Activated T-cell treated with anti-CD3 and anti-CD28 coated beads for 48 hours (primary cell): Measurements from ENCODE around the gene MKS1.

ENCODE experiments used
- DNase-seq: peaks from one replicate; pipeline ENCODE4 v3.0.0-alpha.2; 2020; ENCODE audit warnings: low read depth

Gene MKS1

DNA sequence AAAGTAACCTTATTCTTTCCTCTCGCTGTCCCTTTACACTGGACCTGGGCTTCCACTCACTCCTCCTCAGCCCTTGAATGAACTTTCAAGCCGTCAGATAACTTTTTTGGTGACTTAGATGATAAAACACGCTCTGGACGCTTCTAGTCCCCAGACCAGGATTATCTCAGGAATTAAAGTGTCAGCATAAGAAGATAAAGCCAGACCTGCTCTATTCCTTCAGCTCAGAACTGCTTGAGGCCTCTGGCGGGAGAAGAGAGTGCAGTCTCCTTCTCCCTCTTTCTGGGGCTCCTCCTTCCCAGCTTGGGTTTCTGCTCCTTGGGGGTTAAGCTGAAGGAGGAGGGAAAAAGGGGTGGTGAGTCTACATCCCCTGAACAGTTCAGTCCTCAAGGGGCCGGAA, 25.9 kb upstream of the MKS1 start:
- DNase-seq, result no peak

DNA sequence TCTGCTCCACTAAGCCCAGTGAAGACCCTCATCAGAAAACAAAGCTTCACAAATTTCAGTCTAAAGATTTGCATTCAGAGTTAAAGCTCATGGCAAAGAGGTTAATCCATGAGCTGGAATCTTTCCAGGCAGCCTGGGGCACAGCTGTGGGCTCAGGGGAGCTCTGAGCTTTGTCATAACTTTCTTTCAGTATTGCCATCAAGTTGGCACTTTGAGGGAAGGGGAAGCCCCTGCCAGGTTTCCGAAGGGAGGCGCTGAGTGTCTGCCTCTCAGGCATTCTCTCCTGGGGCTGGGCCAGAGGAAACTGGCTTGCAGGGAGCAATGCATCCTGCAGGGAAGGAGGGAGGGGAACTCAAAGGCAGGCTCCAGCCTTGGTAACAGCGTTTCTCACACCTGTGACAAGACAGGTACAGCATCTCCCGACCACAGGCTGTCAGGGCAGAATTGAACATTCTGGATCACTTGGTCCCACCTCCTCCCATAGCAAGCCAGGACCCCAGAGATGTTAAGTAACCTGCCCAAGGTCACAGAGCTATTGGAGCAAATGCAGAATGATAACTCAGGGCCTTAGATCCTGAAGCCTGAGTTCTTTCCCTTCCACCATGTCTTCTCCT, 23.2 kb upstream of the MKS1 start:
- DNase-seq, result peak; percentile 22

GRCh38 chr17:58239987-58240386, 20.9 kb upstream of the MKS1 start:
- DNase-seq, result no peak

GRCh38 chr17:58238147-58238634, 19.1 kb upstream of the MKS1 start, which contains the start of gene LPO:
Gene LPO, plus strand, starts transcription at chr17:58238584. Its CDS starts 4,396 bp downstream, at chr17:58242980.
- no peak for DNase-seq

DNA sequence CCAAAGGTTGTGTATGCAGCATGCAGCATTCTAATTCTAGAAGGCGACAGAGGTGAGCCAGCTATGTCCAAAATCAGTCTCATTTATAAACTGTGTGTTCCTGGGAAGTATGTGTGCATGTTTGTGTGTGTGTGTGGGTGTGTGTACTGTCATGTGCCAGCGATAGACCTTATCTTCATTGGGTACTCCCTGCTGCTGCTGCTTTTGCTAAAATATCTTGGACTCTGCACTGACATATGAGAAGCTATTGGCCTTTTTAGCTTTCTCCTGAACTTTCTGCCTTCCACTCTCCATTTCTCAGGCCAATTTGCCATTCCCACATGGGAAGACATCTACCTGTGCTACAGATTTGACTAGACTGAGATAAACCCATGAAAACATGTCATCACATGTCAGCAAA, 17.3 kb upstream of the MKS1 start:
- no peak for DNase-seq

- no peak for DNase-seq
These were observed 16.8 kb upstream of the MKS1 start for GRCh38 chr17:58235821-58236220.

GRCh38 chr17:58234512-58234911, 15.5 kb upstream of the MKS1 start:
- DNase-seq, result no peak

- no peak for DNase-seq
These were observed 14.5 kb upstream of the MKS1 start for GRCh38 chr17:58233543-58233942.

DNA sequence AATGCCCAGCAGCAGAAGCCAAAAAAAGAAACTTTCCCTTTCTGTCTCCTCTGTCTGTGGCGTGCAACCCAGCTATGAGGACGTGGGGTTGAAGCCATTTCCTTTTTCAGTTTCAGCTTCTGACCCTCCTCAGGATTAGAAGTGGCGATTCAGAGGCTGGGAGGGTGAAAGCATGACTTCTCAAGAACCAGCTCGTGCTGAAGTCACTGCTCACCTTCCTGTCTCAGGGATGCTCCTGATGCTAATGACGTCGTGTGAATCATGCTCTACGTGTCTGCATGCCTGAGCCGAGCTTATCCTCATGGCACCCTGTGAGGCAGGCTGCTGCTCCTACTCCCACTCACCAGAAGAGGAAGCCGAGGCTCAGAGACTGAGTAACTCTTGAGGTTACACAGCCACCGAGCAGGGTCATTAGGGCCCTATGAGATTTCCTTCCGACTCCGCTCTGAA, 13.7 kb upstream of the MKS1 start:
- DNase-seq, result peak; percentile 38

DNA sequence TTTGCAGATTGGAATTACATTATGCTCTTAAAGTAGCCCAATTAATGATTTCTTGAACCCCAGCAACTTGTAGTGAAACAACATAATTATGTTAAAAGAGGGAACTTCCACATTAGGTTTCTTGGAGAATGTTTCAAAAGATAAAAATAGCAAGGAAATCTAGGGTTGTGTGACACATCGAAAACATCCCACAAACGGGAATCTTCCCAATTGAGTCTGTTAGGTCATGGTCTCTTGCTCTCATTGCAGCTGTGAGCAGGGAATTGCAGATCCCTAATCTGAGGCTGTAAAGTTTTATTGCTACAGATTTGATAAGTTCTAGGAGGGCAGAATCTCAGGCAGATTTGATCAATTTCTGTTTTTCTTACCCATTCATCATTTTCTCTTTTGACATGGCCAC, 12.6 kb upstream of the MKS1 start:
- no peak for DNase-seq

GRCh38 chr17:58229881-58230280, 10.8 kb upstream of the MKS1 start:
- DNase-seq, result no peak

DNA sequence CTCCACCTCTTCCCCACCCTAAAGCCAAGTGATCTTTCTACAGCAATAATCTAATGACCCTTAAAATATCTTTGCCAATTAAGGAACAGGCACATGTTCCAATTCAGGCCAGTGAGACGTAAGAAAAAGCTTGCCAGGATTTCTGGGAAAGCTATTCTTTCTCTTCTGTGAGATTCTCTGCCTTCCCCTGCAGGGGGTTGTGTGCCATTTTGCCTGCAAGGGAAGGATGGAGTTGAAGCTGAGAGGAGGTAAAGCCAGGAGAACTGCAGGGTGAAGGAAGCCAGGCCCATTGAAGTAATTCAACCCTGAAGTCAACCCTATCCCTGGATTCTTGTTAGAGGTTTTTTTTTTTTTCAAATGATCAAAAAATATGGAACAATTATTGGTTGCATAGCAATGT, 10.3 kb upstream of the MKS1 start:
- no peak for DNase-seq

- DNase-seq, result no peak
These were observed 9.6 kb upstream of the MKS1 start for GRCh38 chr17:58228679-58229078.

GRCh38 chr17:58227733-58228132, 8.7 kb upstream of the MKS1 start:
- no peak for DNase-seq

- no peak for DNase-seq
These were observed 5.3 kb upstream of the MKS1 start for GRCh38 chr17:58224315-58224714.

DNA sequence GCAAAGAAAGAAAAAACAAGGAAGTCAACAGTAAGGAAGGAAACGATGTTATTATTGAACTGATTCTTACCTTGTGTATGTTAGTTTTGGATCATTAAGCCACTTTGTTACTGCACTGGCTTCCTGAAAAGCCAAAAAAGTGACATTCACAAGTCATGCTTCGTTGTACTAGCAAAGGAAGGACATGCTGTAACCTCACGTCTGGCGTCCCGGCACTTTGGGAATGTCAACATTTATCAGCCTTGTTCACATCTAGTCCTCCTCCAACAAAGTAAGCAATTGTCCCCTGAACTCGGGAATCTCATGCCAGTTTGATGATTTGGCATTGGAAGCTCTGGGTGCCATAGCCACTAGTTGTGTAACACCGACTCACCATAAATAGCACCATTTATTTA, 731 bp upstream of the MKS1 start:
- DNase-seq, result no peak

DNA sequence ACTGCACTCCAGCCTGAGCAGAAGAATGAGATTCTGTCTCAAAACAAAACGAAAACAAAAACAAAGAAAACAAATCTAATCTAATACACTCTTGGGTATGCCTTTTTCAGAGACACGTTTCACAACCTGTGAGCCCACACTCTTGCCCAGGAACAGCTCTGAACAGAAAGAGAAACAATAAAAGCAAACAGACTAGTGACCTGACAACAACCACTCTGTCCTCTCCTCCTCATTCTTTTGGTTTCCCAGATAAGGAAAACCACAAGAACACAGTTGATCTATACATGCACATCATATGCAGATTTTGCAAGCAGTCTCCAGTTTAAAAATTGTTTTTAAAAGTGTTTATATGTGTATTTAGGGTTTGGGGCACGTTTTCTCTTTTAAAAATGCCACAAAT, 1.3 kb downstream of the MKS1 start:
- no peak for DNase-seq

GRCh38 chr17:58215685-58216084, 3.4 kb downstream of the MKS1 start:
- DNase-seq, result no peak

DNA sequence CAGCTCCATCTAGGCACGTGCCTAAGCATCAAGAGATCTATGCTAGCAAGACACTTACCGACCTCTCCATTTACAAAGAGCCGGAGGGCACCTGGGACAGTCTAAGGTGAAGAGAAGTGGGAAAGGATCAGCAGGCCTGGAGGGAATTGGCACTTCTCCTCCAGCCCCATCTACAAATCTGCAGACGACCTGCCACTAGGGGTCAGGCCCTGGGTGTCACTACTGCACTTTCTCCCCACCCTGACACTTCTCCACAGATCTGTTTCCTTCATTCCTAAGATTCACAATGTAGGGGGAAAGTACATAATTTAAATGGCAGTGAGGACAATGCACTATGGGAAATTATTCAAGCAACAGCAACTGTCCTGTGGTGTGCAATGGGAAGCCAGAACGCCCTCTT, 8.1 kb downstream of the MKS1 start:
- no peak for DNase-seq

GRCh38 chr17:58208344-58208743, 10.7 kb downstream of the MKS1 start:
- no peak for DNase-seq

DNA sequence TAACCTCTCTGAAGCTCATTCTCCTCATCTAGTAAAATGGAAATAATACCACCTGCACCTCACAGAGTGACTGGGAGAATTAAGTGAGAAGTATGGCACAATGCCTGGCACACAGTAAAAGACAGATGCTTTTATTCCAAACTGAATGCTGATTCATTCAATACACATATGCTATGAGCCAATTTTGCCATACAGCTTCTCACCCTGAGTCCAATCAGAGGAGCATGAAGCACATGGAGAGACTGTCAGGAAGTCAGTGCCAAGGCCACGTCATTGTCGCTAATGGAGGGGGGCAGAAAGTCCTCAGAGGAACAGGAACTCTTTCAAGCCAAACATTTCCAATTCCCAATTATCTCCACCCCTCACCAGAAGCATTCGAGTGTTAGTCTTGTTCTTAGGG, 11.6 kb downstream of the MKS1 start:
- no peak for DNase-seq

DNA sequence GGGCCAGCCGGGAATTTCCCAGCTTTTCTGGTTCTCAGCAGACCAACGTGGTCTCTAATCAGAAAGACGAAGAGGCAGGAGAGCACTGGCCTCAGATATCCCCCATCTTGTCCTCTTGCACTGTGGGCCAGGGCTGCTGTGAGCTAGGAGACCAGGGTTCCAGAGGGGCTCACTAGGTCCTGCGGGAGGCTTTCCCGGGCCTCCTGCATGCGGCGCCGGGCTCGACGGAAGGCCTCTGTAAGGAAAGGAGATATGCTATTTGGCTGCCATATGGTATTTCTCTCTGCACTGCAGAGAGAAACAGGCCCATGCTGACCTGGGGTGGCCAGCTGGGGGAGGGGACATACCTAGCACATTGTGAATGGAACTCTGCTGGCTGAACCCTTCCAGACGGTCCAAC, 13.1 kb downstream of the MKS1 start:
- DNase-seq, result no peak

DNA sequence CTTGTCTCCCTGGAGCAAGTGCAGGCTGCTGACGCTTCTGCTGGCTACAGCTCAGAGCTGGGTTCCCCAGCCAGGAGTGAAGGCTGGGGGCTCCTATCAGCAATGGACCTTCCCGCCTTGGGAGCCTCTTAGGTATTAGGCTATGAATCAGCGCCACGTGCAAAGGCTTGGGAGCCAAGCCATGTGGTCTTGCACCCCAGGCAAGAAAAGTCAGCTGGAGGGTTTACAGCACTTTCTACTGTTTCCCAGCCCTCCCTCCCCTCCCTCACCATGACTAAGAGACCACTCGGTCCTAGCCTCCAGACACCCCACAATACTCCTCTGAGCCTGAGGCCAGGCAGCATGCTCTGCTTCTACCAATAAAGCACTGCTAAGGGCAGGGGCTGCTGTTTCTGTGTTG, 14.3 kb downstream of the MKS1 start:
- no peak for DNase-seq

DNA sequence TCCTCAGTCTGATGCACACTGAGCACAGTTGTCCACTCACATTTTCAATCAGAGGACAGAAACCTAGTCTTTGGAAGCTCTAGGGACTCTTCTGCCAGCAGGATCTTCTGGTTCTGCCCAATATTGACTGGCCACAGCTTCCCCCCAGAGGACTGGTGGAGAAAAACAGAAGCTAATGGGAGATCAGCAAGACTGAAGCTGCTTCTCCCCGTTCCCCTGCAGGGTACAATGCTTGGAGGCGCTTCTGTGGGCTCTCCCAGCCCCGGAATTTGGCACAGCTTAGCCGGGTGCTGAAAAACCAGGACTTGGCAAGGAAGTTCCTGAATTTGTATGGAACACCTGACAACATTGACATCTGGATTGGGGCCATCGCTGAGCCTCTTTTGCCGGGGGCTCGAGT, 16.2 kb downstream of the MKS1 start:
- no peak for DNase-seq
